GM19043 (cell line): Measurements from ENCODE around the gene UBTD2.

Source experiments
- ATAC-seq: cut with Tn5 transposase; IDR thresholded peaks from one replicate; pipeline ENCODE4 v1.9.1; 2021; ENCODE audit warnings: low read depth; ENCODE audit not compliant: unreplicated experiment

Gene UBTD2

DNA sequence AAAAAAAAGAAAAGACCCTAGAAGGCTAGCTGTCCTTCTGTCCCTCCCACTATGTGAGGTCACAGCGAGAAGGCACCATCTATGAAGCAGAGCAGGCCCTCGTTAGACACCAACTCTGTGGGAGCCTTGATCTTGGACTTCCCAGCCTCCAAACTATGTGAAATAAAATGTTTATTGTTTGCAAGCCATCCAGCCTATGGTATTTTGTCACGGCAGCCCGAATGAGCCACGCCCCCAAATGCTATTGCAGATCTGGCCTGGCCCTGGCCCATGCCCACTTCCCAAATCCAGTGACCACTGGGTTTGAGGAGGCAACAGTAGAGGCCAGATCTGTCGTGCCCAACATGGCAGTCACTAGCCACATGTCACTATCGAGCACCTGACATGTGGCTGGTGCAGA, 106.4 kb downstream of the UBTD2 start:
- ATAC-seq: no peak

DNA sequence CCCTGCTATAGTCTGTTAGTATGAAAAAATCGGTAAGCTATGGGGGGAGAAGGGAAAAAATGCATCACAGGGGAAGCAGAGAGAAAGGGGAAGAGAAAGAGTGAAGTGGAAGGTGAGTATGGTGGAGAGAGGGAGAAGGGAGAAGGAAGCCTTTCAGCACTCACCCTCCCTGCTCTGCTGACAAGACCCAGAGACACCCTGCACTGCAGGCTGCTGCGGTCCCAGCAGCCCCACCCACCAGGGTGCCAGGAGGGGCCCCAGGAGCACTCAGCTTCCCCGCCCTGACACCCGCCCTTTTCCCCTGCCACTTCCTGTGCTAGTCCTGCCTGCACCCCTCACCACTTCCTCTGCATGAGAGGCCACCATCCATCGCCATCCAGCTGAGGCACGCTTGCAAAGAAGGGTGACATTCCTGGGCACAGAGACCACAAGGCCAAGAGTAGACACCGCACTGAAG, 108.3 kb downstream of the UBTD2 start:
- peak; percentile 46 for ATAC-seq

DNA sequence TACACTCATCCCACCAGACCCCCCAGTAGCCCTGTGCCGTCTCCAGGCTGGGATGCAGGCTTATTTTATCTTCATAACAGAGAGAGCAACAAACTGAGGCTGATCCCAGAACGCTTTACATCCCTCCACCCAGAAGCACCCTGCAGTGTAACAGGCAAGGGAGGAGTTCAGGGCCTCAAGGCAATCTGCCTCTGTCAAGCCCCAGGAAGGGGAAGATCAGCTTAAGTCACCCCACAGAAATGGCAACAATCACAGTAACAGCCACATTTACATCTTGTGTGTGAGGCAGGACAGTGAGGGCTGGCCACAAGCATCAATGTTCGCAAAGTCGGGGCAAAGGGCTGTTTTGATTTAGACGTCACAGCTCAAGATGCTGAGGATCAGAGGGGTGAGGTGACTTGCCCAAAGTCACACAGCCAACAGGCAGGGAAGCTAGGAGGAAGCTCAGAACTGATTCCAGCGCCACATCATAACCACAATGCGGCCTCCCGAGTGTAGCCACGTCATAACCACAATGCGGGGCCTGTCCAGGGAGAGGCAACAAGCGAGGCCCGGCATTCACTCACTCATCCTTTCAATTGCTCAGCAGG, 109.9 kb downstream of the UBTD2 start:
- no peak for ATAC-seq

DNA sequence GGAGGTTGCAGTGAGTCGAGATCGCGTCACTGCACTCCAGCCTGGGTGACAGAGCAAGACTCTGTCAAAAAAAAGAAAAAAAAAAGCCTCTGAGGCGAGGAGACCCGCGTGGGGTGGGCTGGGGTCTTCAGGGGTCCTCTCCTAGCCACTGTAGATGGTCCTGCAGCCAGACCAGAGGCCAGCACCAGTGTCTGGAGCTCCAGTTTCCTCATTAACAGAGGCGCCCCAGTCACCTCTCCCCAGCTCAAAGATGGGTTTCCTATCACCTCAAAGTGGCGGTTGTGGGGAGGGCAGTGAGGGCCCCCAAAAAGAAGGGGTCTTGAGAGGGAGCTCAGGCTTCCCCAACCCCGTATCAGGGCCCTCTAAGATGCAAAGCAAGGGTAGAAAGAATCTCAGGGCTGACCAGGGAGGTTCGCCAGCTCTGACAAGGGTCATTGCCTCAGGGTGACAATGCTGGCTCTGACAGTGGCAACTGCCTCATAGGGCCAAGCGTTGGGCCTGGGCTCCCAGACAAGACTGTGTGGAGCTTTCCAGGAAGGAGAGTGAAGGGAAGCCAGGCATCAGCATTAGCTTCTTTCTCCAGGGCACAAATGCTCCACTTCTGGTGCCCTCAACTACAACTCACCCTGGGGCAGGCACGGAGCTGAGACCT, 110.5 kb downstream of the UBTD2 start:
- no peak for ATAC-seq

DNA sequence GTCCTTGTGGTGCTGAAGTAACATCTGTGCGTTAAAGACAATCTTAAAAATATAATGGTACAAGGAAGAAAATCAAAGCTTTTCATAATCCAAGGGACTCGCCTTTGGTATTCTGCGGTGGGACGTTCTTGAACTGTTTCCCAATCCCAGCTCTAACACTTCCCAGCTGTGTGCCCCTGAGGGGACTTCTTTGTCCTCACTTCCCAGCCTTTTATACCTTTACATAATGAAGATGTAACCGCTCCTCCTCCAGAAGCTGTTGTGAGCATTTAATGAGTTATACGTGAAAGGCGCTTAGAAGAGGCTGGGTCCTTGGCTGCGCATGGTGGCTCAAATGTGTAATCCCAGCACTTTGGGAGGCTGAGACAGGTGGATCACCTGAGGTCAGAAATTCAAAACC, 112.4 kb downstream of the UBTD2 start:
- ATAC-seq: no peak

DNA sequence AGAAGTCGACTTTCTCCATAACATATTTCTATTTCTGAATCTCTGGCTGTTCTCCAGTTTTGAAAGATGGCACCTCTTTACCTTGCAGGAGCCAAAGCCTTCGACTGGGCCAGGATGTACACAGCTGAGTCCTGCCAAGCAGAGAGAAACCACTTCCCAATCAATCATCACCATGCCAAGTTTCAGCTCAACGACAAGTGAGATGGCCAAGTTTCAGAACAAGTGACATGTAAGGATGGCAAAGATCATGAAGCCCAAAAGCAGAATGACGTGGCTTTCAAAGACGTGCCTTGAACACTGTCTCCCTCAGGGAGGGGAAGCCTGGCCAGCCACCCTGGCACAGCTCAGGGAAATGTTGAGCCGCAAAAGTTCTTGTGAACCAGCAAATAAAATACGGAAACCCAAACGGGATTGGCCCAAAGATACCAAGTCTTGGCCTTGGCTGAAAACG, 113.3 kb downstream of the UBTD2 start:
- ATAC-seq: no peak

DNA sequence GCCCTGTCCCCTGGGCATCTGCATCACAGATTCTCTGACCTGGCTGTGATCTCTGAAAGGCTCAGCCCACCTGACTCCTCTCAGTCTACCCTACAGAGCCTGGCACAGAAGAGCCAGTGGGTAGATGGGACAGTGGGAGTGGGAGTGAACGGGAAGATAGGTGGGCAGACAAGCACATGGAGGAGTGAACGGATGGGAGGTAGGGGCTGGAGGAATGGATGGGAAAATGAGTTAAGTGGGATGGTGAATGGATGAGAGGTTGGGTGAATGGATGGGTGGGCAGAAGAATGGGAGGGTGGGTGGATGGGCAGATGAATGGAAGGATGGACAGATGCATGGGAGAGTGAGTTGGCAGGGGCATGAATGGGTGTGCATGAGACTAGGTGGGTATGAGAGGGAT, 114.3 kb downstream of the UBTD2 start:
- no peak for ATAC-seq

DNA sequence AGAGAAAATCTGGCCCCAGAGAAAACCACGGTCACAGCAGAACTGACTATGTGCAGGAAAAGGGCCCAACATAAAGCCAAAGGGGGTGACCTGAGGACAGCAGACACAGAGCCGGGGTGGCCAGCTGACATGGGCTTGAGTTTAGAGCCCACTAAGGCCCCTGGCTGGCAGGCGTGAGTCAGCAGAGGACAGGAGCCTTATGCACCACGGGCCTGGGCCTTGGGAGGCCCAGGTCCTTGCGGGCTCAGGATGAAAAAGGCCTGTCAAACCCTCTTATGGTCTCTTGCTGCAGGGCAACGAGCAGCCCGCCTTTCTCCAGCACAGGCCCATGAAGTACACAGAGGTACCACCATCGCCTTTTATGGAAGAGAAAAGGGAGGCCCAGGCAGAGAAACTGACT, 115.3 kb downstream of the UBTD2 start:
- no peak for ATAC-seq

DNA sequence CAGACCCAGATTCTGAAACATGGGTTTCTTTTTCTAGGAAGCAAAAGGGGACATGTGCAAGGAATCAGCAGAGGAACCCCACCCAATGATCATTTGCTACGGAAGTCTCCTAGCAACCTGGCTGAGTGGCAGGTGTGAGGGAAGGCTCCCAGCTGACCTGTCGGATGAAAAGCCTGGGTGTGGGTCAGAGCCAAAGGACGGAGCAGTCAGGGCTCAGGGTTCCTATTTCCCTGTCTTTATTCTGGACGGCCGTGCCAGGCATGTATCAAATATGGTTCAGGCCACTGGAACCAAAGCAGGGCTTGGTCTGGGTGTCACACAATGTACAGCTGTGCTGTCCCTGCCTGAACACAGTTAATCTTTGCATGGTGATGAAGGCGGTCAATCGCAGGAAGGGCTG, 115.7 kb downstream of the UBTD2 start:
- no peak for ATAC-seq

DNA sequence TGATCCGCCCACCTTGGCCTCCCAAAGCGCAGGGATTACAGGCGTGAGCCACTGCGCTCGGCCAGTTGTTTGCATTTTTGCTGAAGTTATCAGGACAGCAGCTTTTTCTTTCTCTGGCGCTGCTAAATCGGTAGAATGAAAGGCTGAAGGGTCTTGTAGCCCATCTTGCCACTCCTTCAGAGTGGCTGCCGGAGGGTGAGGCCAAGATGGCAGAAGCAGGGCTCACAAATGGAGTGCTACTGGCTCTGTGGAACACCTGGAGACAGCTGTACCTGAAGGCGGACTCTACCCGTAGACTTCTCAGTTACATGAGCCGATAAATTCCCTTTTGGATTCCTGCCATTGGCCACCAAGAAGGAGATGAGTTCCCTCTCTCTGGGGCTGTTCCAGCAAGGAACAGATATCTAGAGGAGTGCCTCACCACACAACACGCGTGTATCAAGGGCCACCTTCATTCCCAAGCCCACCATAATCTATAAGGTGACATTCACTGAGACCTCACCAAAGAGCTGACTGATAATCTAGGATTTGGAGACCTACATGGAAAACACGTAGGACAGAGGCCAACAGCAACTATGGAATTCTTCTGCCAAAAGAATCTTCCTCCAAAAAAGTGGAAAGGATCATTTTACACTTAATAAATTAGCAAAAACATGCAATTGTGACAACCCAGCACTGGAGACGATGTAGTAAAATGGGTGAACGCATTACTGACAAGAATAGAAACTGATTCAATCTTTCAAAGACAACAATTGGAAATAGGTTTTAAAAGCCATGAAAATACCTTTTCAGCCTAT, 117.3 kb downstream of the UBTD2 start:
- no peak for ATAC-seq

DNA sequence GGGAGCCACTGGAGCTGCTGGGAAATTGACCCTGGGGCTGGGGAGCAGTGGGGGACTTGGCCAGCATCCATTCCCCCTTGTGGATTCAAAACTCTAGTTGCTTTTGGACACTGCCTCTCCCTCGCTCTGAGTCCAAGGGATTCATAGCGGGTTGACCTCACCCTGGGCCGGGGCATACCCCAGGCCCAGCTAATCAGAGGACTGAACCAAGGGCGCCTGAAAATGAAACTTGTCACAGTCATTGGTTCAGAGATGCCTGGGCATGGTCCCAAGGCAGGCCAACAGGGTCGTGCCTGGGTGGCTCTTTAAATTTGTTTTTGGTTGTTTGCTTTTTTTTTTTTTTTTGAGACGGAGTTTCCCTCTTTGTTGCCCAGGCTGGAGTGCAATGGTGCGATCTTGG, 118.1 kb downstream of the UBTD2 start:
- peak; percentile 56 for ATAC-seq

DNA sequence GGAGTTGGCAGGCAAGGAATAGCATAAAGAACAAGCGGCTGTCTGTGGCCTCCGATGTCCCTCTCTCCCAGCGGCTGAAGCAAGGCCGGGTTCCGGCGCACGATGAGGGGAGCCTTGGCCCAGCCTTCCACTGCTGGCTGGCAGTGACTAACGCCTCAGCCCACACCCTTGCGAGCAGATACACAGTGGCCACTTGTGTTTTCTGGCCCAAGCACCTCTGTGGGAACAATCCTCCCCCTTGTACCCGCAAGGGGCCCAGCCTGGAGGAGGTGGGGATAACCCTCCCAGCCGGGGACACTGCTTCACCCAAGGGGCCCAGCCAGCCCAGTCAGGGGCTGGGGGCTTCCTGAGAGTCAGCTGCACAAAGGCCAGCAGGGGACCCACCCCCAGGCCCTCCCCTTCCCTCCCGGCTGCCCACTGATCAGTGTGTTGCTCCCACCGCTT, 118.8 kb downstream of the UBTD2 start:
- ATAC-seq: no peak

DNA sequence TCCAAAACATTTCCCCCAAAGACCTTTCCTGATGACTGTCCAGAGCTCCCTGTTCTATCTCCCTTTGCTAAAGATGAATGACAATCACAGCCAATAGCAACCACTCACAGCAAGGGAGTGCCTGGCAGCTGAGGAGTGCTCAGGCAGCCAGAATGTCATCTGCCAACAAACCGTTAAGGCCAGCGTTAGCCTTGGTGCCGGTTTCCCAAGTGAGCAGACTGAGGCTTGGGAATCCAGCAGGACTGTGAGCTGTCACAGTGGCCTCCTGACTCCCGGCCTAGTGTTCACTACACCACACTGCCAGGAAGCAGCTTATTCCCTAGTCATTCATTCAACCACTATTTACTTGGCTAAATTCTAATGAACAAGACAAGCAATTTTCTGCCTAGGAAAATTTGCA, 120.2 kb downstream of the UBTD2 start:
- no peak for ATAC-seq

DNA sequence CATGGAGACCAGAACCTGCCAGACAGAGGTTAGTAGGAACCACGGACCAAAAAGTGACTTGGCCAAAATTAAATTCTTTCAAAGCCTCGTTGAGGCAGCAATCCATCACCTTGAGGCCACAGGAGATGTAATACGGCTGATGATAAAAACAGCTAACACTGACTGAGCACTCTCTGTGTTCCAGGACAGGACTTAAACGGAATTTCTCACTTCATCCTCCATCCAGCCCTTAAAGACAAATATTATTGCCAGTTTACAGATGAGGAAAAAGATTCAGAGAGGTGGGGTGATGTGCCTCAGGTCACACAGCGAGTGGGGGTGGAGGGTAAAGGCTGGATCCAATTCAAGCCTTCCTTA, 120.6 kb downstream of the UBTD2 start:
- no peak for ATAC-seq

DNA sequence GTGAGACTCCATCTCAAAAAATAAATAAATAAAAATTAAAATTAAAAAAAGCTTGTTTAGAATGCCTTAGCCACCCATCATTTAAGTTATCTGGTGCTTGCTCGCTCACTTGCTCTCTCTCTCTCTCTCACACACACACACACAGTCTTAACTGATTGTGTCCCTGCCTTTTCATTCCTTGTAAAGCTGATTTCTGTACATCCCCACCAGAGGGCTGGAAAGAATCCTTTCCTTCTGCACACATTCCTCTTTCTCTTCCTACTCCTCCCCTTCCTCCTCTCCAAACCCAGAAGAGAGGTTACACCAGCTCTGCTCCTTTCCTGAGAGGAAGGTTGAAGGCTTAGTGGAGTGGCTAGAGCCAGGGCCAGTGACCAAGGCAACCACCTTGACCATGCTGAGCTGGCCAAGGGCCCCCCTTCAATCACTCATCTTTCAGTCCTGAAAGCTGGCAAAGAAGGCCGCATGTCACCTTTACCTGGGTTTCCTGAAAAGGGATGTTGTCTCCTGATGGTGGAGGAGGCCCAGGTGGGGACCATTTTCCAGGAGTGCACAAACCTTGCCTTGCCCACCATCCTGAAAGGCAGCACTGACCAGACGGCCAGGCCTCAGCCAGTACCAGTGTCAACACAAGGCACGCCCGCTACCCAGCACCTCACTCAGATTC, 121.1 kb downstream of the UBTD2 start:
- ATAC-seq: no peak

DNA sequence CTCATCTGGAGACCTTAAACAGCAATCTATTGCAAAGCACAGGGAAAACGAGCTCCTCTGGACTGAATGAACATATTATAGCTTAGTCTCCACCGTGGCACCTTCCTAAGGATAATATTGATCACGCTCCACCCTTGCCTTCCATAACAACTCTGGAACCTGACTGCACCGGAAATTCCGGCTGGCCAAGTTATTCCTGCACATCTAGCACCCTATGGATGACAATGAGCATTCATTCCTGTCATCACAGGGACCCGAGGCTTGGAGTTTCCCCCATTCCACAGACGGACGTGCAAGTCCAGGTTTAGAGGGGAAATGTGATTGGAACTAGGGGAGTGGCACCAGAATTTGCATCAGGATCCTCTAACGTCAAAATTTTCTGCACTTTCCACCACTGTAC, 123.1 kb downstream of the UBTD2 start:
- ATAC-seq: no peak
